Endothelial cell of umbilical vein (primary cell): ENCODE results near the gene INHA. TPM values are rescaled to one million over a fixed set of nuclear protein-coding genes. Genes with fewer than 3 reads are reported as not detected.

Source experiments
- BruUV-seq: library from RNA; stranded (reverse); fragments of 400-500 nt; replicated peaks from 2 replicates; lab custom pipeline; 2021; lab: Mats Ljungman, UMichigan
- CTCF ChIA-PET: fragments of 300-600, 350-600 bp; sonication (Branson Sonifier 250); formaldehyde crosslinking; loops from one replicate; lab custom pipeline; 2021; ENCODE audit warnings: antibody characterized with exemption, inconsistent platforms; lab: Charles Lee
- POLR2A ChIA-PET: fragments of 300-600, 350-600 bp; sonication (Branson Sonifier 250); formaldehyde crosslinking; loops from one replicate; lab custom pipeline; 2021; ENCODE audit warnings: antibody characterized with exemption, inconsistent platforms; lab: Charles Lee
- DNase-seq: peaks from one replicate; pipeline ENCODE4 v3.0.0-alpha.2; 2011; ENCODE audit warnings: low read depth, low spot score
- FAIRE-seq: peaks from 2 replicates; lab custom pipeline; 2011; peaks lifted over from hg19 to GRCh38; lab: Jason Lieb, UNC
- H2AFZ ChIP-seq: 2 replicates; pipeline ENCODE4 v1.6.0; 2012; ENCODE audit warnings: low read depth, low read length, control low read depth, inconsistent platforms
- H3K27ac ChIP-seq: 2 replicates; pipeline ENCODE4 v1.5.1; 2011; ENCODE audit warnings: low read depth, mild to moderate bottlenecking, control low read depth, low read length, moderate library complexity; ENCODE audit not compliant: insufficient read depth
- H3K27me3 ChIP-seq, 2 experiments: 2 replicates each; pipeline versions ENCODE4 v1.6.0 to v1.6.1; 2011; ENCODE audit warnings: low read length in 2 of 2, mixed read lengths in 1 of 2; ENCODE audit not compliant: control insufficient read depth in 2 of 2, insufficient read depth in 2 of 2
- H3K36me3 ChIP-seq, 2 experiments: 2 replicates in 1 of 2; 3 replicates in 1 of 2; pipeline ENCODE4 v1.5.1; 2011; ENCODE audit warnings: low read length in 2 of 2, mild to moderate bottlenecking in 1 of 2, moderate library complexity in 1 of 2; ENCODE audit not compliant: control insufficient read depth in 2 of 2, insufficient read depth in 2 of 2; ENCODE audit errors: extremely low read depth in 1 of 2
- H3K4me1 ChIP-seq: 3 replicates; pipeline ENCODE4 v1.5.1; 2011; ENCODE audit warnings: mild to moderate bottlenecking, low read length; ENCODE audit not compliant: control insufficient read depth, insufficient read depth; ENCODE audit errors: extremely low read depth
- H3K4me2 ChIP-seq: 2 replicates; pipeline ENCODE4 v1.6.1; 2011; ENCODE audit warnings: low read length, control low read depth, mixed read lengths; ENCODE audit not compliant: insufficient read depth
- H3K4me3 ChIP-seq, 3 experiments: fragments of 200-600 bp in 1 of 3; sonication (generic), shearing (Covaris generic) in 1 of 3; replicated peaks in 1 of 3; 2 replicates each; pipeline ENCODE4 v1.5.1; 2011 to 2016; ENCODE audit warnings: control low read depth in 3 of 3, low read length in 3 of 3, mild to moderate bottlenecking in 2 of 3, inconsistent platforms in 1 of 3, low read depth in 1 of 3, moderate library complexity in 1 of 3; ENCODE audit not compliant: insufficient read depth in 1 of 3
- H3K79me2 ChIP-seq: 2 replicates; pipeline ENCODE4 v1.6.0; 2012; ENCODE audit warnings: low read length, inconsistent platforms; ENCODE audit not compliant: control insufficient read depth, insufficient read depth
- H3K9ac ChIP-seq: replicated peaks from 2 replicates; pipeline ENCODE3; 2011; ENCODE audit warnings: low read length, control low read depth; ENCODE audit not compliant: insufficient read depth; ENCODE audit errors: extremely low read depth
- H3K9me1 ChIP-seq: replicated peaks from 3 replicates; pipeline ENCODE4 v1.6.0; 2011; ENCODE audit warnings: mild to moderate bottlenecking, low read length; ENCODE audit not compliant: control insufficient read depth, insufficient read depth; ENCODE audit errors: extremely low read depth
- H3K9me3 ChIP-seq: replicated peaks from 2 replicates; pipeline ENCODE4 v1.5.1; 2012; ENCODE audit warnings: low read length, inconsistent platforms; ENCODE audit not compliant: control insufficient read depth, insufficient read depth
- H4K20me1 ChIP-seq: replicated peaks from 2 replicates; pipeline ENCODE3; 2011; ENCODE audit warnings: mild to moderate bottlenecking, low read length; ENCODE audit not compliant: control insufficient read depth, insufficient read depth; ENCODE audit errors: extremely low read depth
- EZH2 ChIP-seq: IDR thresholded peaks from 2 replicates; pipeline ENCODE4 v1.6.1; 2012; ENCODE audit warnings: borderline replicate concordance, low read depth, mild to moderate bottlenecking, moderate library complexity, low read length, inconsistent platforms; ENCODE audit not compliant: severe bottlenecking
- FOS ChIP-seq: IDR thresholded peaks from 2 replicates; pipeline ENCODE4 v1.6.1; 2011; ENCODE audit warnings: mild to moderate bottlenecking, low read length, moderate library complexity, borderline replicate concordance; ENCODE audit not compliant: insufficient read depth
- GATA2 ChIP-seq: IDR thresholded peaks from 2 replicates; pipeline ENCODE4 v1.7.0; 2011; ENCODE audit warnings: low read depth, mild to moderate bottlenecking, moderate library complexity, mixed read lengths, low read length; ENCODE audit not compliant: insufficient read length, insufficient read depth
- MYC ChIP-seq: IDR thresholded peaks from one replicate; pipeline ENCODE4 v1.6.1; 2011; ENCODE audit warnings: mild to moderate bottlenecking, low read depth, low read length
- POLR2A ChIP-seq: IDR thresholded peaks from 2 replicates; pipeline ENCODE4 v1.6.1; 2012; ENCODE audit warnings: low read depth, mild to moderate bottlenecking, control low read depth, low read length
- POLR2AphosphoS5 ChIP-seq: IDR thresholded peaks from 2 replicates; pipeline ENCODE4 v1.6.1; 2012; ENCODE audit warnings: low read depth, mild to moderate bottlenecking, control low read depth, low read length, moderate library complexity; ENCODE audit not compliant: insufficient read depth
- dilution Hi-C: fragments of 300-500 bp; cut with MboI; formaldehyde crosslinking; loops from one replicate; pipeline ENCODE4 v1.15.0; 2019; ENCODE audit warnings: low sequenced_read_pairs; ENCODE audit not compliant: extremely low pct_ligation_motif_present
- intact Hi-C: fragments of 100-400 bp; cut with micrococcal nuclease; formaldehyde crosslinking; loops from one replicate; pipeline ENCODE4 v1.10.0; 2022
- polyA plus RNA-seq, 4 experiments: library from polyadenylated mRNA; depleted of rRNA in 3 of 4; stranded (reverse) in 3 of 4; unstranded in 1 of 4; fragments of >200 nt; gene quantifications; 2 replicates each; pipeline versions ENCODE4 v1.2.1 to v1.2.3, GENCODE V29; 2011 to 2012; ENCODE audit warnings: missing spikeins in 1 of 4
- total RNA-seq: library from RNA; stranded (reverse); gene quantifications from 2 replicates; pipeline ENCODE4 v1.2.3, GENCODE V29; 2021
- TF ChIP-seq, protein P1 (sequence below): IDR thresholded peaks from 2 replicates; pipeline ENCODE4 v1.6.1; 2011; ENCODE audit not compliant: insufficient read depth, insufficient read length

INHA gene
- total and polyA plus RNA-seq, 2 donors (not counting 3 experiments of a cell fraction or from before 2014, with no cell fraction given) = 0.06 TPM; not detected in 1

- intact Hi-C loops = no loop called here
- DNase-seq (no peak), FAIRE-seq (no peak)
- H3K27ac ChIP-seq = no peak overlapping the region
- TF ChIP-seq POLR2A (no peak), GATA2 (no peak), POLR2AphosphoS5 (no peak), MYC (no peak), EZH2 (peak; percentile 32), FOS (no peak)
- TF ChIP-seq, protein P1, sequence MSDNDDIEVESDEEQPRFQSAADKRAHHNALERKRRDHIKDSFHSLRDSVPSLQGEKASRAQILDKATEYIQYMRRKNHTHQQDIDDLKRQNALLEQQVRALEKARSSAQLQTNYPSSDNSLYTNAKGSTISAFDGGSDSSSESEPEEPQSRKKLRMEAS = no peak
- dilution Hi-C loops = no loop called here
- H3K4me3 ChIP-seq = no peak overlapping the region
- H3K36me3 ChIP-seq = no peaks in the 10 kb centered on the region
- no peaks in the 10 kb centered on the region for H3K9me3 ChIP-seq
- no peaks in the 10 kb centered on the region for H3K4me1 ChIP-seq
- no peaks in the 10 kb centered on the region for H3K9me1 ChIP-seq
- ChIA-PET CTCF (interaction anchor here (0.8 to 1.8 kb wide), 11 partner anchors 8 to 88 kb away, joined by 3 to 14 read pairs (median 5); partner anchors contain the start of genes CHPF, OBSL1 and TMEM198), POLR2A (no interaction called here)
- H3K79me2 ChIP-seq = no peaks in the 10 kb centered on the region
- BruUV-seq = no TSS peak
- peaks cover 19 to 20% of the 10 kb centered on the region in 2 experiments for H3K27me3 ChIP-seq
- H2AFZ ChIP-seq = peak overlapping the region; percentile 43
- H3K9ac ChIP-seq = no peak overlapping the region
- H4K20me1 ChIP-seq = no peaks in the 10 kb centered on the region
- no peak overlapping the region for H3K4me2 ChIP-seq
Observed at GRCh38 chr2:219551441-219552381, 20.4 kb upstream of the INHA start.
